PC-9 (cell line): ENCODE measurements around the gene SGMS1.

Experiments
- EZH2 ChIP-seq: fragments of 200-600 bp; sonication (generic); IDR thresholded peaks from 2 replicates; pipeline ENCODE4 v1.8.0; 2017; ENCODE audit warnings: antibody characterized with exemption, low read depth
- TF ChIP-seq, protein P1 (sequence below): fragments of 200-600 bp; sonication (generic); conservative IDR thresholded peaks from 2 replicates; pipeline ENCODE4 v1.6.1; 2017; ENCODE audit warnings: mixed run types, antibody characterized with exemption, mild to moderate bottlenecking, moderate library complexity

DNA sequence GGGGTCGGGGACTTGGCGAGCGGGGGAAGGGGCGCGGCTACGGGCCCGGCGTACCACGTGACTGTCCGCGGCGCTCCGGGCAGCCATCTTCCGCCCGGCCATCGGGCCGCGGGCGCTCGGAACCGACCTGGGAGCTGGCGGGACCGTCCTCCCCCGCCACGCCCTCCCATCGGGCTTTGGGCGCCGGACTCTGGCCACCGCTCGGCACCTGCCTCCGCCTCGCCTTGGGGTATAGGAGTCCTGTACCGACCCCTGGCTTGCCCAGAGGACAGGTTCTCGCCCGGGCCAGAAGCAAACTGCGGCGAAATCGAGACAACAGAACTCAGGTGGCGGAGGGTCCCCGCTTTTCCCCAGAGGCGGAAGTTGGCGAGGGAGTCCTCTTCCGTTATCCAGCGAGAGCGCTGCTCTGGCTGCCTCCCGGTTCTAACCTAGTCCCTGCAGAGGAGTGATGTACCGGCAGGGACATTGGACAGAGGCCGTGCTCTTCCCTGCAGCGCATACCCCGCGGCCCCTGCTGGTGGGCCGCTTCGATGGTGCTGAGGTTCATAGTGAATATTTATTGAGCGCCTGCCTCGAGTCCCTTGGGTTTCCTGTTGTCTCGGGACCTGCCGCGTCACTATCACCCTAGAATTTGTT, 1.2 kb upstream of the SGMS1 start:
- TF ChIP-seq, protein P1, sequence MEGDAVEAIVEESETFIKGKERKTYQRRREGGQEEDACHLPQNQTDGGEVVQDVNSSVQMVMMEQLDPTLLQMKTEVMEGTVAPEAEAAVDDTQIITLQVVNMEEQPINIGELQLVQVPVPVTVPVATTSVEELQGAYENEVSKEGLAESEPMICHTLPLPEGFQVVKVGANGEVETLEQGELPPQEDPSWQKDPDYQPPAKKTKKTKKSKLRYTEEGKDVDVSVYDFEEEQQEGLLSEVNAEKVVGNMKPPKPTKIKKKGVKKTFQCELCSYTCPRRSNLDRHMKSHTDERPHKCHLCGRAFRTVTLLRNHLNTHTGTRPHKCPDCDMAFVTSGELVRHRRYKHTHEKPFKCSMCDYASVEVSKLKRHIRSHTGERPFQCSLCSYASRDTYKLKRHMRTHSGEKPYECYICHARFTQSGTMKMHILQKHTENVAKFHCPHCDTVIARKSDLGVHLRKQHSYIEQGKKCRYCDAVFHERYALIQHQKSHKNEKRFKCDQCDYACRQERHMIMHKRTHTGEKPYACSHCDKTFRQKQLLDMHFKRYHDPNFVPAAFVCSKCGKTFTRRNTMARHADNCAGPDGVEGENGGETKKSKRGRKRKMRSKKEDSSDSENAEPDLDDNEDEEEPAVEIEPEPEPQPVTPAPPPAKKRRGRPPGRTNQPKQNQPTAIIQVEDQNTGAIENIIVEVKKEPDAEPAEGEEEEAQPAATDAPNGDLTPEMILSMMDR: peak; percentile 65
- TF ChIP-seq EZH2: no peak
